Karpas-422 (cell line): ENCODE results near the gene ERG. TPM values are rescaled to one million over a fixed set of nuclear protein-coding genes. Genes with fewer than 3 reads are reported as not detected.

Source experiments
- DNase-seq: peaks from one replicate; pipeline ENCODE4 v3.0.0-alpha.2; 2015
- H2AFZ ChIP-seq: fragments of 200-600 bp; sonication (generic); 2 replicates; pipeline ENCODE4 v1.6.1; 2014; ENCODE audit warnings: antibody characterized with exemption, low read length, mixed read lengths
- H3K27ac ChIP-seq: fragments of 200-600 bp; sonication (generic); 2 replicates; pipeline ENCODE4 v1.5.1; 2014; ENCODE audit warnings: mild to moderate bottlenecking, low read length, moderate library complexity
- H3K27me3 ChIP-seq: fragments of 200-600 bp; sonication (generic); 2 replicates; pipeline ENCODE4 v1.6.1; 2014; ENCODE audit warnings: low read length, mixed read lengths
- H3K36me3 ChIP-seq: fragments of 200-600 bp; sonication (generic); 2 replicates; pipeline ENCODE4 v1.6.1; 2014; ENCODE audit warnings: low read length, mixed read lengths; ENCODE audit not compliant: insufficient read depth
- H3K4me1 ChIP-seq: fragments of 200-600 bp; sonication (generic); 2 replicates; pipeline ENCODE4 v1.6.1; 2014; ENCODE audit warnings: mild to moderate bottlenecking, low read length, mixed read lengths
- H3K4me2 ChIP-seq: fragments of 200-600 bp; sonication (generic); 2 replicates; pipeline ENCODE4 v1.6.1; 2014; ENCODE audit warnings: low read length, low read depth, mild to moderate bottlenecking; ENCODE audit not compliant: poor library complexity, severe bottlenecking
- H3K4me3 ChIP-seq: fragments of 200-600 bp; sonication (generic); 2 replicates; pipeline ENCODE4 v1.5.1; 2014; ENCODE audit warnings: mild to moderate bottlenecking, antibody characterized with exemption, low read length, mixed read lengths
- H3K79me2 ChIP-seq: fragments of 200-600 bp; sonication (generic); 2 replicates; pipeline ENCODE4 v1.6.1; 2014; ENCODE audit warnings: mild to moderate bottlenecking, low read length, mixed read lengths
- H3K9ac ChIP-seq: fragments of 200-600 bp; sonication (generic); 2 replicates; pipeline ENCODE4 v1.6.0; 2014; ENCODE audit warnings: low read length
- H3K9me2 ChIP-seq: fragments of 200-600 bp; sonication (generic), shearing (Covaris generic); replicated peaks from 2 replicates; pipeline ENCODE4 v1.6.0; 2014; ENCODE audit warnings: mild to moderate bottlenecking, low read length, moderate library complexity; ENCODE audit not compliant: insufficient read depth
- H3K9me3 ChIP-seq: fragments of 300-700, 200-600 bp; sonication (generic); 2 replicates; pipeline ENCODE4 v1.6.1; 2014; ENCODE audit warnings: low read length, mixed read lengths
- H4K20me1 ChIP-seq: fragments of 200-600 bp; sonication (generic); 2 replicates; pipeline ENCODE4 v1.6.1; 2014; ENCODE audit warnings: mild to moderate bottlenecking, antibody characterized with exemption, low read length, low read depth; ENCODE audit not compliant: insufficient read depth
- total RNA-seq: library from RNA; depleted of rRNA; stranded (reverse); fragments of >200 nt; shearing (Covaris generic); gene quantifications from 2 replicates; pipeline ENCODE4 v1.2.3, GENCODE V29; 2014; ENCODE audit warnings: low replicate concordance

The ERG gene
- total RNA-seq, 1 experiment from 2014 or later: not detected

- H2AFZ ChIP-seq: no peak overlapping the region
- H3K4me1 ChIP-seq: no peaks in the 10 kb centered on the region
- H3K9me3 ChIP-seq: no peaks in the 10 kb centered on the region
- H3K27me3 ChIP-seq: no peaks in the 10 kb centered on the region
- no peaks in the 10 kb centered on the region for H3K79me2 ChIP-seq
- no peaks in the 10 kb centered on the region for H4K20me1 ChIP-seq
- no peak for DNase-seq
- H3K9me2 ChIP-seq: no peaks in the 10 kb centered on the region
- no peak overlapping the region for H3K9ac ChIP-seq
- H3K4me3 ChIP-seq: no peak overlapping the region
- H3K27ac ChIP-seq: no peak overlapping the region
- H3K36me3 ChIP-seq: no peaks in the 10 kb centered on the region
- H3K4me2 ChIP-seq: no peak overlapping the region
Observed at GRCh38 chr21:38361324-38361723, 137.0 kb downstream of the ERG start.

DNA sequence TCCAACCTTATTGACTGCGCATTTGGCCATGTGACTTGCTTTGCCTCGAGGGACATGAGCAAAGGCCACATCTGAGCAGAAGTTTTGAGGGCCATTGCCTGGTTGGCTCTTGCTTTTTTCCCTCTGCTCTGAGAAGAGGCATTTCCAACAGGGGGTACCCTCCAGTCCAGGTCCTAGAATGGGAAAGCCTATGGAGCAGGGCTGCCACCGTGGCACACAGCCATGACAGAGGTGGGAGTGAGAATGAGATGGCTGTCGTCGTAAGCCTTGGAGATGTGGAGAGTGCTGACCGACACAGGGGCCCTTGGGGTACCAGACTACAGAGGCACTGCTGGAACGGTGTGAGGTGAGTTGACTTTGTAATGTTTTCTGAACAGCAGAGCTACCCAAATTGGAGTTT is 138.4 kb downstream of the ERG start:
- no peaks in the 10 kb centered on the region for H3K9me3 ChIP-seq
- H3K36me3 ChIP-seq: no peaks in the 10 kb centered on the region
- H3K4me2 ChIP-seq: no peak overlapping the region
- no peak overlapping the region for H2AFZ ChIP-seq
- no peaks in the 10 kb centered on the region for H3K9me2 ChIP-seq
- no peak overlapping the region for H3K4me3 ChIP-seq
- no peak overlapping the region for H3K9ac ChIP-seq
- H3K4me1 ChIP-seq: no peaks in the 10 kb centered on the region
- H4K20me1 ChIP-seq: no peaks in the 10 kb centered on the region
- no peaks in the 10 kb centered on the region for H3K79me2 ChIP-seq
- H3K27me3 ChIP-seq: no peaks in the 10 kb centered on the region
- DNase-seq: no peak
- no peak overlapping the region for H3K27ac ChIP-seq

DNA sequence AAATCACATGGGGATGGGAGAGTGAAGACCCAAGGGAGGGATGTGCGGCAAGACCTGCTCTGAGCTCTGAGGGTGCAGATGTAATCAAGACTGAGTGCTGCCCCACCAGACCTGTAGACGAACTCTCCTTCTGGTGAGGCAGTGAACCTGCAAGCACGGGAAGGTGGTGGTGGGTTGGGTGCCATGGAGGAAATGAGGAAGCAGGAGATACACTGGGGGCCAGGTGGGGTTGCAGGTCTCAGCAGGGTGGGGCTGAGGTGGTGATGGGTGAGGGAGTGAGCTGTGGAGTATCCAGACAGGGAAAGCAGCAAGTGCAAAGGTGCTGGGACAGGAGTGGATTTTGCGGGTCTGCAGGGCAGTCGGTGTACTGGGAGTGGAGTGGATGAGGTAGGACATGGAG is 139.2 kb downstream of the ERG start:
- no peak overlapping the region for H3K9ac ChIP-seq
- no peaks in the 10 kb centered on the region for H3K36me3 ChIP-seq
- DNase-seq: no peak
- no peak overlapping the region for H2AFZ ChIP-seq
- no peaks in the 10 kb centered on the region for H3K79me2 ChIP-seq
- H3K9me3 ChIP-seq: no peaks in the 10 kb centered on the region
- no peaks in the 10 kb centered on the region for H4K20me1 ChIP-seq
- no peak overlapping the region for H3K4me3 ChIP-seq
- H3K4me1 ChIP-seq: no peaks in the 10 kb centered on the region
- H3K27ac ChIP-seq: no peak overlapping the region
- H3K9me2 ChIP-seq: no peaks in the 10 kb centered on the region
- H3K4me2 ChIP-seq: no peak overlapping the region
- no peaks in the 10 kb centered on the region for H3K27me3 ChIP-seq

GRCh38 chr21:38358666-38359065 is 139.6 kb downstream of the ERG start:
- Histone ChIP-seq H3K4me2 (no peak overlapping the region), H3K79me2 (no peaks in the 10 kb centered on the region), H3K36me3 (no peaks in the 10 kb centered on the region), H3K27me3 (no peaks in the 10 kb centered on the region), H3K9ac (no peak overlapping the region), H3K9me2 (no peaks in the 10 kb centered on the region), H3K27ac (no peak overlapping the region), H3K4me3 (no peak overlapping the region), H3K9me3 (no peaks in the 10 kb centered on the region), H3K4me1 (no peaks in the 10 kb centered on the region), H4K20me1 (no peaks in the 10 kb centered on the region), H2AFZ (no peak overlapping the region)
- no peak for DNase-seq

- Histone ChIP-seq H3K9ac (no peak overlapping the region), H4K20me1 (no peaks in the 10 kb centered on the region), H3K36me3 (no peaks in the 10 kb centered on the region), H3K4me2 (no peak overlapping the region), H2AFZ (no peak overlapping the region), H3K9me3 (no peaks in the 10 kb centered on the region), H3K4me1 (no peaks in the 10 kb centered on the region), H3K4me3 (no peak overlapping the region), H3K27ac (no peak overlapping the region), H3K9me2 (no peaks in the 10 kb centered on the region), H3K27me3 (no peaks in the 10 kb centered on the region), H3K79me2 (no peaks in the 10 kb centered on the region)
- DNase-seq: no peak
Observed at GRCh38 chr21:38358098-38358497, 140.2 kb downstream of the ERG start.

GRCh38 chr21:38356883-38357625 is 141.2 kb downstream of the ERG start:
- Histone ChIP-seq H3K9me2 (no peaks in the 10 kb centered on the region), H3K4me3 (no peak overlapping the region), H3K27ac (no peak overlapping the region), H4K20me1 (no peaks in the 10 kb centered on the region), H3K27me3 (no peaks in the 10 kb centered on the region), H3K79me2 (no peaks in the 10 kb centered on the region), H3K36me3 (no peaks in the 10 kb centered on the region), H3K9ac (no peak overlapping the region), H3K9me3 (no peaks in the 10 kb centered on the region), H2AFZ (no peak overlapping the region), H3K4me1 (peaks cover 5% of the 10 kb centered on the region), H3K4me2 (no peak overlapping the region)
- no peak for DNase-seq

DNA sequence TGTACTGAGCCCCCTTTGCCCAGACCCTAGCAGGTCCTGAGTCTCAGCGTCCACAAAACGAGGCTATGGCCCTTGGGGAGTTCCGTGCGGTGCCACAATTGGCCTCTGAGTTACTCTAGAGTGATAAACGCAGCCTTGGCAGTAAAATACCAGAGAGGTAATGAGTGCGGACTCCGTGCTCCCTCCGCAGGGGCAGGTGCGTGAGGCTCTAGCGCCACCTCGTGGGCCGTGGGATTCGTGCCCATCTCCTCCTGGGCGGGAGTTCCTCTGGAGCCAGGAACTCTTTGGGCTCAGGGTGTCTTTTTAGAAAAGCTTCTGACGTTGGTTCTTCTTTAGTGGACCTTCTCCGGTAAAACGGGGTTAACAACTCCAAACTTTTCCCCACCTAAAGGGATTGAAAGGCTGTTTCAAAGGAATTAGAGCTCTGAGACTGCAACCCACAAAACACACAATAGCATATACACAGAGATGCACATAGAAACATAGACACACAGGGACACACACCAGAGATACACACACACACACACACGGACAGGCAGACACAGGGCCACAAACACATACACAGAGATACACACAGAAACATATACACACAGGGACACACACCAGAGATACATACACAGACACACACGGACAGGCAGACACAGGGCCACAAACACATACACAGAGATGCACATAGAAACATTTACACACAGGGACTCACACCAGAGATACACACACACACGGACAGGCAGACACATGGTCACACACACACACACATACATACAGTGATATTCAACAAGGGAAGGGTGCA is 142.1 kb downstream of the ERG start:
- Histone ChIP-seq H3K79me2 (no peaks in the 10 kb centered on the region), H3K4me2 (no peak overlapping the region), H2AFZ (no peak overlapping the region), H3K9me2 (no peaks in the 10 kb centered on the region), H3K36me3 (no peaks in the 10 kb centered on the region), H3K9ac (no peak overlapping the region), H3K9me3 (no peaks in the 10 kb centered on the region), H3K27ac (no peak overlapping the region), H4K20me1 (no peaks in the 10 kb centered on the region), H3K27me3 (no peaks in the 10 kb centered on the region), H3K4me1 (peaks cover 9% of the 10 kb centered on the region), H3K4me3 (no peak overlapping the region)
- peak; percentile 89 for DNase-seq

DNA sequence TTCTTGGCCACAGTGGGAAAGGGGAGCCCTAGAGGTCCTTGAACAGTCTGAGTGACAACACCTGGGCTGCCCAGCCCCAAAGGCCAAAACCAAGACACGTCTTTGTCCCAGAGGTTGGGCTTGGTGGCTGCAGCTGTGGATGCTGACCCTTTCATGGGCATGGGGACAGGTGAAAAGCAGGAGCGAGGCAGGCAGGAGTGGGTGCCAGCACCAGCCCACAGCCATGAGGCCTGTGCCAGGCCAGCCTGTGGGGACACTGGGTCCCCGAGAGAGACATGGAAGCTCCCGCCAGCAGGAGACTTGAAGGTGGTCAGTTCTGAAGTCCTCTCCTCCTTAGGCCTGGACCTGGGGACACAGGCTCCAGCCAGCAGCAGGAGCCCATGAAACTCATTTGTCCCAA is 142.9 kb downstream of the ERG start:
- Histone ChIP-seq H4K20me1 (no peaks in the 10 kb centered on the region), H2AFZ (no peak overlapping the region), H3K36me3 (no peaks in the 10 kb centered on the region), H3K4me1 (peaks cover 9% of the 10 kb centered on the region), H3K27me3 (no peaks in the 10 kb centered on the region), H3K4me2 (no peak overlapping the region), H3K27ac (no peak overlapping the region), H3K9me3 (no peaks in the 10 kb centered on the region), H3K4me3 (no peak overlapping the region), H3K9ac (no peak overlapping the region), H3K79me2 (no peaks in the 10 kb centered on the region), H3K9me2 (no peaks in the 10 kb centered on the region)
- no peak for DNase-seq
